HG03066 (cell line): ENCODE data around the gene MYO5B.

Experiments
- ATAC-seq: cut with Tn5 transposase; IDR thresholded peaks from one replicate; pipeline ENCODE4 v1.9.1; 2021; ENCODE audit warnings: low read depth; ENCODE audit not compliant: unreplicated experiment

The MYO5B gene

DNA sequence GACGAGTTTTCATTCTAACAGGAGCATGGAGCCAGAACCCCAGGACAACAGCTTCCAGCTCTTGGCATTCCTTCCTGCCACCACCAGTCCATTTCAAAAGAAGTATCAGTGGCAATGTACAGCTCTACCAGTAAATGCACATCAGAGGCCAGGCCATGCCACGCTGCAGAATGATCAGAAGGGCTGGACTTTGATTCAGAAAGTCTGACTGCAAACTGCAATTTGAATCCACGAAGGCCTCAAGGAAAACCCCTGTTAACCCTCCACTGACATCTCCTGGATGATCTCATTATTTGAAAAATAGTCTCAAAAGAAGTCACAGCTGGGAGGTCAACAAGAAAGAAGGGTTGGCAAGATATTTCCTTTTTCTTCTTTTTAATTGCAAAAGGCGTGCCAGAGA is 119.2 kb downstream of the MYO5B start:
- no peak for ATAC-seq

DNA sequence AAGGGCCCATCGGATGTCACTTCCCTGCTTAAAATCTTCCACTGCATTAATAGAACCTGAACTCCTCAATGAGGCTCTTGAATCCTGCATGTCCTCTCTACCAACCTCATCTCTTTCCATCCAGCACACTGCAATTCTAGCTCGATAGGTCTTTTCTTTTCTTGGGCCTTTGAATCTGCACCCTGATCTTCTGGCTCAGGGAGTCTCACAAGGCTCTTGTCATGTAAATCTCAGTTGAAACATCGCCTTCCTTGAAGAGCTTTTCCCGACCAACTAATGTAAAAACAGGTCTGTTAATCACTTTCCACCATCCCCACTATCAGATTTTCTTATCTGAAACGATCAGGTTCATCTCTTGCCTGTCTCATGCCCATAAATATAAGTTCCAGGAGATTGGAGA is 120.5 kb downstream of the MYO5B start:
- ATAC-seq: no peak

DNA sequence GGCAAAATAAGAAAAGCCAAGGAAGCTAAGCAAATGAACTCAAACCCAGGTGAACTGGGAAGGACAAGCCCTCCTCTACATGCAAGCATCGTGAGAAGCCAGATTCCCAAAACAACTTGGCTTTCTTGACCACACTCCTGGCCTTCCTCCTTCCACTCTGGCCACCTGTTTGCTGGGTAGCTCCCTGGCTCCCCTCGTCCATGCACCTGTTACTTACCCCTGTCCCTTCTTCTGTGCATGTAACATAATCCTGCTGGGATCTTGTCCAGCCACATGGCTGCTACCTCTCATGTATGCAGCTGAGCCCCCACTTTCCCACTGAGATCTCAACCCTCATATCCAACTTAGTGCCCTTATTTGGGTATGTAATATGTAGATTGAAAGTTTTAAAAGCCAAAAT is 121.6 kb downstream of the MYO5B start:
- no peak for ATAC-seq

DNA sequence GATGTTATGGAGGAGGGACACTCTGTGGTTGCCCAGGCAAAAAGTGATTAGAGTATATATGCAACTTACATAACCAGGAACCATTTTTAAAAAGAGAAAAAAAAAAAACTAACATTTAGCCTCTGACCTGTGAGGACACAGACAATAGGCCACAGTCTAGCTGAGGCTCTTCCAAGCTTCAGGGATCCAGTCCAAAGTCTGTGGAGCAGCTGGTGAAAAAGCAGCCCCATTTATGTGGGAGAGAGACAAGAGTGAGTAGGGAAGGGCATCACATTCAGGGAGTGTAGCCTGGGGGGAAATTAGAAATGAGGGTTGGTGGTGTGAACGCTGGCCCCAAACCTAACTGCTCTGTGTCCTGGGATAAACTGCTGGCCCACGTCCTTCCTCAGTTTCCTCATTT is 122.8 kb downstream of the MYO5B start:
- ATAC-seq: no peak

- no peak for ATAC-seq
These were observed 123.5 kb downstream of the MYO5B start for GRCh38 chr18:50071397-50071796.

GRCh38 chr18:50069422-50069821 is 125.5 kb downstream of the MYO5B start:
- ATAC-seq: no peak

- no peak for ATAC-seq
These were observed 129.4 kb downstream of the MYO5B start for GRCh38 chr18:50065527-50065926.

DNA sequence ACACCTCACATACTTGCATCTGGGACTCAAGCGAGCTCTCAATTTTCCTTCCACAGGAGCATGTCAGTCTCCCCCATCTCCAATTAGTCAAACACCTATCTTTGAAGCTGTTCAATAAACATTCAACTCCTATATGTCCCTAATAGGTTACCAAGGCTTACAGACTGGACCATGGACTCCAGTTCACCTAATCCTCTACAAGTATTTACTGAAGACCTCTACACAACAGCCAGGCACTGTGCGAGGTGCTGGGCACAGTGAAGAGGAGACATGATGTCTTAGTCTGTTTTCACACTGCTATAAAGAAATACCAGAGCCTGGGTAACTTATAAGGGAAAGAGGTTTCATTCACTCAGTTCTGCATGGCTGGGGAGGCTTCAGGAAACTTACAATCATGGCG is 129.9 kb downstream of the MYO5B start:
- ATAC-seq: no peak

DNA sequence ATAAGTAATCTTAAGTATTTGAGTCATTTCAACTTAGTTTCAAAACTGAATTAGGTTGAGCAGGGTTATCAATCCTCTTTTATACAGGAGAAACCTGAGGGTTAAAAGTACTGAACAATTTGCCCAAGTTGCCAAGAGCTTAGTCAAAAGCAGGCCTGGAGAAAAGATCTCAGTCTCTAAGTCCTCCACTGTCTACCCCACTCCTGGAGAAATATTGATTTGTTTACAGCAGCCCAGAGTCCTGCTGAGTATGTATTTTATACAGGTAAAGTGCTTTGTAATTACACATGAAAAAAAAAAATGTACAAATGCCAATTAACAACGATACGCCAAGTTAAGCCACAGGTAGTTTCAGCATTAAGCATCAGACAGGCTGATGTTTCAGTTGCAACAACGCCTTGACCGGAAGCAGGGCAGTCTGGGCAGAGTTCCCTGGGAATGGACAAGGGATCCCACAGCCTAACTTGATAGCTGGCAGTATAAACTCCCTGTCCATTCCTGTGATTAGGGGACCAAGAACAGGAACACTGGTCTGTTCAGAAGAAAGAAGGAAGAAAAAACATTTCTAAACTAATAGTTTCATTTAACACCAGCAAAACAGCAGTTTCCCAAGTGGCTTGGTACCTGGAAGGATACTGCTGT is 132.9 kb downstream of the MYO5B start:
- ATAC-seq: no peak

DNA sequence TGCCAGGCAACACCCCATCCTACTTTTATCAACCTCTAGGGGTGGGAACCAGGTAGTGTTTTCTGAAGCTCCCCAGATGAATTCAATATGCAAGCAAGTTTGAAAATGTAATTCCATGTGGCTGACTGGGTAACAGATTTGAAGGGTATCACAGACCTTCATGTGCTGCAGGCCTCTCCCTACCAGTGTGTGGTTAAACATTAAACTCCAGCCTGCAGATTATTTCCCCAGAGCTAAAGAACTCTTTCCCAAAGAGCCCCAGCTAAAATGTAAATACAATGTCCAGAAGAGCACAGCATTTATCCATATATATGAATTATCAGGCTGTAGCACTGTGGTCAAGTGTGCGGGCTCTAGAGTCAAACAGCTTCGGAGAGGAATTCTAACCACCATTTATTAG is 134.1 kb downstream of the MYO5B start:
- ATAC-seq: no peak

DNA sequence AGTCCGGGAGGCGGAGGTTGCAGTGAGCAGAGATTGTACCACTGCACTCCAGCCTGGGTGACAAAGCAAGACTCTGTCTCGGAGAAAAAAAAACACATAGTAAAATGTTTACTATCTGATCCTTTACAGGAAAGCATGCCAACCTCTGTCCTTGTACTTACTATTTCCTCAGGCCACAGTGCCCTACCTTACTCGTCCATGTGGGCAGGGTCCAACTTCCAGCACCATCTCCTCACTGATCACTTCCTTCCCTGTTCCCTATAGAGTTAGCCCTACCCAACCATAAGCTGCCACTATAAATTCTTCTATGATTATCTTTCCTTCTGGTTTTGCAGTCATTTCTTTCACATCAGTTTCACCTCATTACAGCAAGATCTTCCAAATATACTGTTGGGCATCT is 136.2 kb downstream of the MYO5B start:
- ATAC-seq: no peak

DNA sequence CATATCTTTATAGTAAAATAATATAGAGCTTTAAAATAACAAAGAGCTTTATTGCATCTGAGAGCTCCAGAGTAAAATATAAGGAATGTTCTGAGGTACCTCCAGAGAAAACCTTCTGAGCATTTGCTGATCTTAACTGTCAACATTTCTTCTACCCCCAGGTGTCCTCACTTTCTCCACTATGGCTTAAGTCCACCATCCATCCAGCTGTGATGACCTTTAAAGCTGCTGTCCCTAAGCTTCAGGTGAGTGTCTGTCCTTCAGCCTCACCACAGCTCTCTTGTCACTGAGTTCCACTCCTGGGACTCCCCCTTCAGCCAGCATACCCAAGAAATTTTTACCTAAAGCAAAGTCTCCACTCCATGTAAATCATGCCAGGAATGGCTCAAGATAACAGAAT is 137.9 kb downstream of the MYO5B start:
- ATAC-seq: no peak

- ATAC-seq: no peak
These were observed 138.8 kb downstream of the MYO5B start for GRCh38 chr18:50056185-50056584.

- ATAC-seq: no peak
These were observed 139.5 kb downstream of the MYO5B start for GRCh38 chr18:50055488-50055887.

- ATAC-seq: no peak
These were observed 141.8 kb downstream of the MYO5B start for GRCh38 chr18:50053111-50053510.

DNA sequence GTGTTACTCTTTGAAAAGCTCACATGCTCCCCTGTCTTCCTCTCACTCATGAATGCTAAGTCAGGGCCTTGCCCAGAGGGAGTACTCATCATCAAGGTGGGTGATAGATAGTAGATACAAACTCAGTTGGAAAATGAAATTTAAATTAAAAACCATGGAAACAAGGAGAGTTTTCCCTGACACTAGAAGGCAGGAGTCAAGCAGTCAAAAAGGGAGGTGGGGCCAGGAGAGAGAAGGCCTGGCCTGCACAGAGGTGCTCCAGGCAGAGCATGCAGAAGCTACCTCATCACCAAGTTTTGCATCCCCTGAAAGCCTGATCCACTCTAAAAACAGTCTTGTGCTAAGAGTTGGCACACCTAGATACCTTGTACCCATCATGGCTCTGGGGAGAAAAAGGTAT is 143.7 kb downstream of the MYO5B start:
- no peak for ATAC-seq

GRCh38 chr18:50045126-50045525 is 149.8 kb downstream of the MYO5B start:
- no peak for ATAC-seq

- ATAC-seq: no peak
These were observed 150.5 kb downstream of the MYO5B start for GRCh38 chr18:50044402-50044801.

- no peak for ATAC-seq
These were observed 152.3 kb downstream of the MYO5B start for GRCh38 chr18:50042611-50043010.

- no peak for ATAC-seq
These were observed 155.2 kb downstream of the MYO5B start for GRCh38 chr18:50039746-50040145.

GRCh38 chr18:50038448-50038847 is 156.5 kb downstream of the MYO5B start:
- ATAC-seq: no peak

DNA sequence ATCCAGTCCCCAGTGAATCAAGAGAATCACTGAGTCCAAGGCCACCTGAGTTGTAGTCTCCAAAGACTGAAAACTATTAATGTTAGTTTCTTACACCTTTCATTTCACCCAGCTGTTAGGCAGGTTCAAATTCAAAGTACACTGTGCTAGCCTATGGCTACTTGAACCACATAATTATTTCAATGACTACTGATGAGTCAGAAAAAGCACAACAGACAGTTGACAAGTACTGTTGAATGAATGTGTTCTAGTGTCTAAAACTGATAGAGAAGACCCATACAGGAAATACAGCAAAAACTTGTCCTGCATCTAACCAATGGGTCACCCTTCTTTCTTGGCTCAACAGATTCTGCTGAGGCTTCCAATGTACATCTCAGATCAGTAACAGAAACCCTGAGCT is 160.9 kb downstream of the MYO5B start:
- no peak for ATAC-seq

GRCh38 chr18:50033004-50033403 is 161.9 kb downstream of the MYO5B start:
- no peak for ATAC-seq
